Choroid plexus epithelial cell (primary cell): ENCODE measurements around the gene C16orf90.
A peak's percentile ranks its signal among the peaks of the same experiment; 100 is the strongest.

Experiments
- DNase-seq: peaks from one replicate; pipeline ENCODE4 v3.0.0-alpha.2; 2010; ENCODE audit warnings: low read depth
- H3K4me3 ChIP-seq: 2 replicates; pipeline ENCODE4 v1.5.1; 2011; ENCODE audit warnings: low read depth, mild to moderate bottlenecking, control low read depth, low read length, moderate library complexity
- CTCF ChIP-seq: conservative IDR thresholded peaks from 2 replicates; pipeline ENCODE4 v1.5.1; 2011; ENCODE audit warnings: low read depth, mild to moderate bottlenecking, control low read depth, inconsistent platforms, low read length, moderate library complexity

C16orf90 gene

DNA sequence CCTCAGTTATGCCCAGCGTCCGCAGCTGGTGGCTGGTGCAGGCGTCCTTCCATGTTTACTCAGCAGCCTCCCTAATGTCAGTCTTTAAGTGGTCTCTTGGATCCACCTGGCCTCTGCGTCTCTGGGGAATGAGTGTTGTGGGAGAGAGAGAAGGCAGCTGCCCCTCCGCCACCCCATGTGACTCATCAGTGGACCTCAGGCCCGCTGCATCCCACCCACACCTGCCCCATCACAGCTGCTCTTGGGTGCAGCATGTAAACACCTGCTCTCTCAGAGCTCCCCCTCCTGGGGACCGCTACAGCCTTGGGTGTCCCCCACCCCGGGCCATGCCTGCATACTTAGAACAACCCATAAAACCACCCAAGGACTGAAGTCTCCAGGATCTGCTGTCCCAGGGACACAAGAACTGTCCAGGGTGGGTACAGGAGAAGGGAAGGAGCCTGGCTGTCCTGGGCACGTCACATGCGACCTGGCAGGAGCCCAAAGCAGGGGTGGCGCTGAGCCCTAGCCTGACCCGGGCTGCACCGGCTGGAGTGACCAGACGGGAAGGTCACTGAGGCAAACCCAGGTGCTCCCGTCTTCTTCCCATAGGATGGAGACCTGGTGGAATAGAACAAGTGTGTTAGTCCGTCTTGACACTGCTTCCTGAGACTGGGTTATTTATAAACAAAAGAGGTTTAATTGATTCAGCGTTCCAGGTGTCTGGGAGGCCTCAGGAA lies 4.2 kb downstream of the C16orf90 start:
- no peak for DNase-seq
- no peak overlapping the region for H3K4me3 ChIP-seq
- peak; percentile 17 for TF ChIP-seq CTCF

- no peak for TF ChIP-seq CTCF
- no peak overlapping the region for H3K4me3 ChIP-seq
- DNase-seq, result no peak
These were observed 6.5 kb downstream of the C16orf90 start for GRCh38 chr16:3488801-3489200.

DNA sequence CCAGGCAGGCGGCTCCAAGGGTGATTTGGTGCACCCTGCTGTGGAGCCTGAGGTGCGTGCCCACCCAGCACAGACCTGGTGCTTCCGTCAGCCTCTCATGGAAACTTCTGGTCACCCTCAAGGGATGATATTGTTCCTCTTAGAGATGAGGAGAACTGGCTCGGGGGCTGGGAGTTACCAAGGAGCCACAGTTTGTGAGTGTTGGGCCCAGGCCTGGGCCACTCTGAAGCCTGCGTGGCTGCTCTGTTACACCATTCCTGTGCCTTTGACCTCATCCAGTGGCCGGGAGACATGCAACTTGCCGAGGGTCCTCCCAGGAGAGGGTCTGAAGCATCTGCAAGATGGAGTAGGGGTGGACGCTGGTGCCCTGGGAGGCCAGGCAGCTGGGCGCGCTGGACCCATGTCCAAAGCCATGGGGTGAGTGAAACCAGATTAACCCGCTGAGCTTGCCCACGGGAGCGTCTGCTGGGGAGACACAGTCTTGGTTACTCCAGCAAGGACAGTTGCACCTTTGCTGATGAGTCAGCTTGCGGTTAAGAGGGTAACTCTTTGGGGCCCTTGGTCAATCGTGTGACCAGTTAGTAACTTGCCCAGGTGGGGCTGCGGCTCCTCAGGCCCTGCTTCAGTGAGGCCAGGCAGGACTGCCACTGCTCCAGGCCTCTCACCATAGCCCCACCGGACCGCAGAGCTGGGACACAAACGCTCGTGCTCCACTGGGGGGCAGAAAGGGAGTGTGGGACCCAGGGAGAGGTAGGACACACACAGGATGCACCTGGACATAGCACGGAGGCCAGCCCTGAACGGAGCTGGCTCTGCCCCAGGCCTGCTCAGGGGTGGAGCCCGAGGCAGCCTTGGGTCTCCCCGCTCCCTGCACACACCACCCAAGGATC lies 7.5 kb downstream of the C16orf90 start:
- TF ChIP-seq CTCF, result no peak
- no peak overlapping the region for H3K4me3 ChIP-seq
- no peak for DNase-seq

DNA sequence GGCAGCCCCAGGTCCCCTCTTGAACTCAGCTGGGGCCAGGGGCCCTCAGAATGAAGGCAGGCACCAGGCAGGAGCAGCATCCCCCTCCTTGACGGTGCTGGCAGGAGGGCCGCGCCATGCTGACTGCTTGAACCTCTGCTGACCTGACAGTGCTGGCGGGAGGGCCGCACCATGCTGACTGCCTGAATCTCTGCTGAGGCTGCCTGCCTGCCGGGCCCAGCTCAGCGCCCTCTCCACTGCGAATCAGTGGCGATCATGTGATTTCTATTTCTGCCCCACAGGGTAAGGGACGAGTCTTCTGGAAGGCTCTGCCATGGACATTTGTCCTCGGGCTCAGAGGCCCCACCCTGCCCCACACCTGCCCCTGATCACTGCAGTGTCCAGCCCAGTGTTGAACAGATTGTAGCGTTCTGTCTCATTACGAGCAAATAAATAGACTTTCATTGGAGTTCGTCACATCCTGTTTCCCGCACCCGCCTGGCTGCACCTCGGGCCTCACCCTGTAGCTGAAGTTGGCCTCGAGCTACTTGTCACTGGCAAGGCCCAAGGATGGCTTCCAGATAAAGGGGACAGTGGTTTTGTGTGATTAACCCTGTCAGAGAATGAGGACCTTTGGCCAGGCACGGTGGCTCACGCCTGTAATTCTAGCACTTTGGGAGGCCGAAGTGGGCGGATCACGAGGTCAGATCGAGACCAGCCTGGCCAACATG lies 8.6 kb downstream of the C16orf90 start:
- no peak for DNase-seq
- no peak overlapping the region for H3K4me3 ChIP-seq
- TF ChIP-seq CTCF, result no peak

DNA sequence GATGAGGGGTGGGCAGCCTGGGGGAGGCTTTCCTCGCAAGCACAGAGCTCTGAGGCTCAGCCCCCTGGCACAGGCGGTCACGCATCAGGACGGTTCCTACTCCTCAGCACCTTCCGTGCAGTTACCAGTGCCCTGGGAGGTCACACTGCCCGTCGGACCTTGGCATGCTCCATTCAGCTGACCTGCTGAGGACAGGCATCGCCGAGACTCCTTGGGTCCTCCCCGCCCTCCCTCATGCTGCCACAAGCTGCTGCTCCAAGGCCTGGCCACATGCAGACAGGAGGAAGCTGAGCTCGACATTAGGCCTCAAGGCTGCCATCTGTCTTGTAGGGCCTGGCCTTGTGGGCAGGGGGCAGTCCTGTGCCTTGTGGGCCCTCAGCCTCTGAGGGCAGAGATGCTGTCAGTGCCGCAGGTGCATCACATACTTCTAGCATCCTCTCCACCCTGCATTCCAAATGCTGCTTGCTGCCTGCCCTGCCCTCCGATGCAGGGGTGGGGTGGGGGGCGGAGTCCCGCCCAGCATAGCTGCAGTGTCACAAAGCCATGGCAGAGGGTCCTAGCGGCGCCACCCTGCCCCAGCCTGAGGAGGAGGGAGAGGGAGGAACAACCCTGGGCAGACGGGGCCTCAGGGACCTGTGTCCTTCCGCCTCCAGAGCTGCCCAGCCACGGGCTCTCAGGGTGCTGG lies 9.3 kb downstream of the C16orf90 start:
- no peak for DNase-seq
- peak; percentile 6 for TF ChIP-seq CTCF
- no peak overlapping the region for H3K4me3 ChIP-seq

DNA sequence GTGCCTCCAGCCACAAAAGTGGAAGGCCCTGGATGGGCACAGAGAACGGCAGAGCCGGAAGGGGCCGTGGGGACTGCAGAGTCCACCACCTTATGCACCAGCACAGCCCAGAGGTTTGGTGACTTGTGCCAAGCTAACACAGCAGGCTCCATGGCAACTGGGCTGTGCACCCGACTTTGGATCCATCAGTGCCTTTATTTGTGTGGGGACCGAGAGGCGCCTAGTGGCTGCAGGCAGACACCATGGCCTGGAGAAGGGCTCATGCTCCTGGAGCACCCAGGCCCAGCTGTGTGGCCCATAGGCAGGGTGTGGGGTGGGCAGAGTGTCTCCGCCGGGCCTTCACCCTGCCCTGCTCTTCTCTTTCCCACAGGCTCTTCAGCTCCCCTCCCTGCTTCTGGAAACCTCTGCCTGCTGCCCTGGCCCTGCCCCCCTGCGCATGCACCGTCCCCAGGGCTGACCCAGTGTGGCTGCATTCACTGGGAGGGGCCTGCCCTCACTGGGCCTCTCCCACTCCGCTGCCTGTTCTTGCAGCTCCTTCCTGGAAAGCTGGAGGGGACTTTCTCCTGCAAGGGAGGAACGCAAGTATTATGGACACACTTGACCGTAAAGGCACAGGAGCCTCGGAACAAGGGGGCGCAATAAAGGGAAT lies 10.1 kb downstream of the C16orf90 start:
- DNase-seq, result no peak
- TF ChIP-seq CTCF, result no peak
- H3K4me3 ChIP-seq, result no peak overlapping the region
